ENCODE results near the gene TUBA3E.
A peak's percentile ranks its signal among the peaks of the same experiment; 100 is the strongest.
"Not testable (repeated sequence)": the region's sequence is repeated elsewhere in the genome, so short reads cannot be mapped to it uniquely, and the experiment has no call there.

The TUBA3E gene
- 0 reads per million in 2 donors for total RNA-seq

DNA sequence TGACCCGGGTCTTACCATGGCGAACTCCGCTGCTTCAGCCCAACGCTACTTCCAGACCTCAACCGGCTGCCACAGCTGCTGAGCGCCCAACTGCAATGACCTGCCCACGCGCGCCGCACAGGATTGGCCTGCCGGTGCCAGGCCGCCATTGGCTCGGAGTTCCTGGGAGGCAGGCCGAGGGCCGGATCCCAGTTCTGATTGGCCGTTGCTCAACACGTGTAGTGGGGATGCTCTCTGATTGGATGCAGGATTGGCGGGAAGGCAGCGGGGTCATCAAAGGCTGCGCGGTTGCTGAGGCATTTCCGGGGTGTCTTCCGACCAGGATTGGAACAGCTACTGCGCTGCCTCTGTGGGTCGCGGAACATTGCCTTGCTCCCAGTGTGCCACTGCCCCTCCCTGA is at the start of gene TUBA3E:
TUBA3E (minus strand) TSS at position 97 of the 400 bp plus-strand sequence; CDS start at position 18, 79 bp downstream.
- DNase-seq = no peak

DNA sequence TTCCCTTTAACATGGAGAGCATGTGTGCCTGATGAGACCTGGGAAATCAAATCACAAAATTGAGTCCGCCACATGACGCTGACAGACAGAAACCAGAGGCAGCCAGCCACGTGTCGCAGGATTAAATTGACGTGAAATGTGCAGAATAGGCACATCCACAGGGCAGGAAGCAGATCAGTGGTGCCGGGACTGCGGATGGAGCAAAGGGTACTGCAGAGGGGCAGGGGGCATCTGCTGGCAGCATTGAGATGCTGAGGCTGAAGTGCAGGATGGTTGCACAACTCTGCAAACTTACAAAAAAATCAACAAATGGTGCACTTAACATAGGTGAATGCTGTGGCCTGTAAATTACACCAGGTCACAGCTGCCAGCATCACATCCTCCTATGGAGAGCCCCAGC is 48.2 kb upstream of the TUBA3E start:
- DNase-seq = no peak

DNA sequence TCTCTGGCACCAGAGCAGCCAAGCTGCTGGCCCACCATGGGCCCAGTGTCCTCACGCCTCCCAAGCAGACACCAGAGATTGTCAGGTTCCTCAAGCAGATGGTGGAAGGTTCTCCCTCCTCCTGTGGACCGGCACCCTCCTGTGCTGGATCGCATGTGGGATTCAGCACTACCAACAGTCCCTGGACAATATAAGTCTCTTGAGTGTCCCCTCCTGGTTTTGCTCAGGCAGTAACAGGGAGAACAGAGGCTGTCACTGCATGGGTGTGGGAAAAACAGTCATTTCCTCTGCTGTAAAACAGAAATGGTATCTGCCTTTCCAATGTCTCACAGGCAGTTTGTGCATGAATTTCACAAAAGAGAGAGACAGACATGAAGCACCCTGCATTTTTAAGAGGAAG is 47.7 kb upstream of the TUBA3E start:
- no peak for DNase-seq

DNA sequence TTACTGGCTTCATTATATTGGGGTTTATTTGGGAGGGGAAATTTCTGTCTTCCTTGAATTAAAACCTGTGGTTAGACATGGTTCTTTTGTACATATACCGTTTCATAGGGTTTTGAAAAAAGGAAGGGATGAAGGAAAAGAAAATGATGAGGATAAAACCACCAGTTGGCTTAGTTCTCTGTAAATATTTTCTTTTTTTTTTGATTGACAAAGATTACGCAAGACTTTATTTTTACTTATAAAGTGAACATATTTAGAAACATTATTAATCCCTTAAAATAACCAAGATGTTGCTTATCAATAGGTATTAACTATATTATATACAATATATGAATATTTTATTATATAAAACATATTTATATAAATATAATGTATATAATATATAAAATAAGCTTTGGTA is 45.1 kb upstream of the TUBA3E start:
- DNase-seq = no peak

DNA sequence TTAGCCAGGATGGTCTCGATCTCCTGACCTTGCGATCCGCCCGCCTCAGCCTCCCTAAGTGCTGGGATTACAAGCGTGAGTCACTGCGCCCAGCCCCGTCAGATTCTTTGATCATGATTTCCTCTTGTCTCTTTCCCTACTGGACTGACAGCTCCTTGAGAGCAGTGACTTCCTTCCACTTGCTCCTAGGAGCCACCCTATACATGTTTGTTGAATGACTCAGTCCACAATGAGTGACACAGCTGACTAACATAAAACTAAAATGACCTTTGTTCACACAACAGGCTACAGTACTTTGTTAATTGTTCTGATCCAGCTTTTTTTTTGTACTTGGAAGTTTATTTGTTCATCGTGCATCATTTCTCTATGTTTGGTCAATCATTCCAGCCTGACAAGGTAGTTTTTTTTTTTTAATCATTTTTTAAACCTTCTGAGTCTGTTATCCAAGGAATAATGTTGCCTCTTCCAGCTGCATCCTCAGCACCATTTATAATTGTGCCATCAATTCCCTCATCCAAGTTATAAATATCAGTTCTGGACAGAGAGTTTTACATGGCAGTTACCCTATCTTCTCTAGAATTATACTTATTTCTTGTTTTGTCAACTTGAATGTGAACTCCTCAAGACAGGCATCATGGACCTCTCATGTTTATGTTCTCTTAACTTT is 42.9 kb upstream of the TUBA3E start:
- DNase-seq = no peak

DNA sequence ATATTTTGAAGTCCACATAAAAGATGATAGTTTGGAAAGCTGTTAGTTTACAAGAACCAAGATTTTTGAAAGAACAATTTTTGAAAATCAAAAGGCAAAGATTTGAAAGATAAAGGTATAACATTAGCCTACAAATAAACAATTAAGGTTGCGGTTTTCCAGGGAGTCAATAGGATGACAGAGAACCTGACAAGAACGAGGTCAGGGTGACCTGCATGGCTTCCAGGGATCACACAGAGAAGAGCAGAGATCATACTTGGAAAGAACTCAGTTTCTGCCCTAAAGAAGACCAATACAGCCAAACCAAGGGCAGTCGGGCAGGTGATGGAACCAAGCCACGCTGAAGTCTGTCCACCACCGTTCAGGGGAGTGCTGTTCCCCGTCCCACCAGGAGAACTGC is 41.3 kb upstream of the TUBA3E start:
- not testable (repeated sequence) for DNase-seq

DNA sequence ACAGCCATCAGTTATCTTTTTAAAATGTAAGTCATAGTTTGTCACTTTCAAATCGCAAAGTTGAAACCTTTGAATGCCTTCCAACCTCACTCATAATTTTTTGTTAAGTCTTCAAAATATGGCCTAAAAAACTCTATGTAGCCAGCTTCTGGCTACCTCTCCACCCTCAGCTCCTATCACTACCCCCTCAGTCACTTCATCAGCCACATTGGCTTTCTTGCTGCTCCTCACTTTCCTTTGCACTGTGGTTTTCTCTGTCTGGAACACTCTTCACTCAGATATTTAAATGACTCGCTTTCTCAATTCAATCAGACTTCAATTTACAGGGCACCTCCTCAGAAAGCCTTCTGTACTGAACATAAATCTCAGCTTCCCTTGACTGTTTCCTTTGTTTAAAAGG is 34.8 kb upstream of the TUBA3E start:
- DNase-seq = not testable (repeated sequence)

DNA sequence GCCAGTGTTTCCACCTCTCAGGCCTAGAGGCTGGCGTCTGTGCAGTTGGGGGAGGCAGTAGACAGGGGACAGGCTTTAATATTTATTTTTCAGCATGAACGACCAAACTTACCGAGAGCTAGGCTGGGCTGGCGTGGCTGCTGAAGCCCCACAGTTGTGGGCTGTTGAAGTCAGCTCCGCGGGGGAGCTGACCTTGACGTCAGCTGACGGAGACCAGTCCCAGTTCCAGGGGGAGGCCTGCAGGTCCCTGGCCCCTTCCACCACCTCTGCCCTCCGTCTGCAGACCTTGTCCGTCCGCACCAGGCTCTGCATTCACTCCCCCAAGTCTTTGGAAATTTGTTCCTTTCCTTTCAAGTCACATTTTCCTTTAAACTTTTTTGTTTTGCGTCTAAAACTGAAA is 33.4 kb upstream of the TUBA3E start:
- DNase-seq = no peak

DNA sequence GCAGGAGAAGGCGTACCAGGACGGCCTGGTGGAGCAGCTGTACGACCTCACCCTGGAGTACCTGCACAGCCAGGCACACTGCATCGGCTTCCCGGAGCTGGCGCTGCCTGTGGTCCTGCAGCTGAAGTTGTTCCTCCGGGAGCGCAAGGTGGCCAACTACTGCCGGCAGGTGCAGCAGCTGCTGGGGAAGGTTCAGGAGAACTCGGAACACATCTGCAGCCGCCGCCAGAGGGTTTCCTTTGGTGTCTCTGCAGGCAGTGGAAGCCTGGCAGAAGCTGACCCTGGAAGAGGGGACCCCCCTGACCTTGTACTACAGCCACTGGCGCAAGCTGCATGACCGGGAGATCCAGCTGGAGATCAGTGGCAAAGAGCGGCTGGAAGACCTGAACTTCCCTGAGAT is 32.7 kb upstream of the TUBA3E start:
- not testable (repeated sequence) for DNase-seq

DNA sequence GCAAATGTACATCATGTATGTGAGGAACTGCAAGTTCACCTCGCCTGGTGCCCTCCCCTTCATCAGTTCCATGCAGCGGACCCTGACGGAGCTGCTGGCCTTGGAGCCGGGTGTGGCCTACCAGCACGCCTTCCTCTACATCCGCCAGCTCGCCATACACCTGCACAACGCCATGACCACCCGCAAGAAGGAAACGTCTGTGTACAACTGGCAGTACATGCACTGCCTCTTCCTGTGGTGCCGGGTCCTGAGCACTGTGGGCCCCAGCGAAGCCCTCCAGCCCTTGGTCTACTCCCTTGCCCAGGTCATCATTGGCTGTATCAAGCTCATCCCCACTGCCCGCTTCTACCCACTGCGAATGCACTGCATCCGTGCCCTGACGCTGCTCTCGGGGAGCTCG is 32.1 kb upstream of the TUBA3E start:
- not testable (repeated sequence) for DNase-seq

DNA sequence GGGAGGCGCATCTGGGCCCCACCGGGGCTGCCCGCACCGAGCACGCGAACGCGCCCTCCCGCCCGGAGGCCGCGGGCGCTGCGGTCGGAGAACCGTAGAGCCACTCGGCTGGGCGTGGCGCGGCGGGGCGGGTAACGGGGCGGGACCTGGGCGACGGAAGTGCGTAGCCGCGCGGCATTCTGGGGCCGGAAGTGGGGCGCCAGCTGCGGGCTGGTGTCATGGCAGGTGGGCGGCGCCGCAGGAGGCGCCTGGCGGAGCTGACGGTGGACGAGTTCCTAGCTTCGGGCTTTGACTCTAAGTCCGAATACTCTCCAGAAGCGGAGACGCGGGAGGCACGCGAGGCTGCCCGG is 30.9 kb upstream of the TUBA3E start:
- DNase-seq = peak; percentile 5

DNA sequence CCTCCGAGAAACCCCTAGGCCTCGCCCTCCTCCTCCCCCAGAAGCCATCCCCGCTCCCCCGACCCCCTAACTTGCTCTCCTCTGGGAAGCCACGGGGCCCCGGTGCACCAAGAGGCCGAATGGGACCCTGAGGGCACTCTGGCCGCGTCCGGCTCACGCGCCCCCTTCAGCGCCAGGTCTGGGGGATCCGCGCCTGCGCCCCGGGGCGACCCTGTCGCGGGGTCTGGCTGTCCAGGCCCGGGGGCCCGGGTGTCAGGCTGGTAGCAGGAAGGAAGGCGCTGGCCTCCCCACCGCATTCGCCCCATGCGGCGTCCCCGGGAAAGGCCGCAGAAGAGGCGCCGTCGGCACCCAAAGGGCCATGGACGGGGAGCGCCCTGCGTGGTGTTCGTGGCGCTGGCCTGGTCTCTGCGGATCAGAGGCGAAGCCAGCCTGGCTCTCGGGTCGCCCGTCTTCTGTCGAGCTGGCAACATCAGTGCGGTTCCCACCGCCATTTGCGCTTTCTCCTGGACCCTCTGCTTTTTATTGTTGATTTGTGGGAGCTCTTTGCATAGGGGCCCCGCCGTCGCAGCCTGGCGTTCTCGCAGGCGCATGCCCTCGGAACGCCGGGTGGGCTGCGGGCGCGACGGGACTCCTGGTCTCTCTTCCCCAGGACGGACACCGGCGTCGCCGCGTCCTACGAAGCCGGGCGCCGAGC is 30.4 kb upstream of the TUBA3E start:
- not testable (repeated sequence) for DNase-seq

DNA sequence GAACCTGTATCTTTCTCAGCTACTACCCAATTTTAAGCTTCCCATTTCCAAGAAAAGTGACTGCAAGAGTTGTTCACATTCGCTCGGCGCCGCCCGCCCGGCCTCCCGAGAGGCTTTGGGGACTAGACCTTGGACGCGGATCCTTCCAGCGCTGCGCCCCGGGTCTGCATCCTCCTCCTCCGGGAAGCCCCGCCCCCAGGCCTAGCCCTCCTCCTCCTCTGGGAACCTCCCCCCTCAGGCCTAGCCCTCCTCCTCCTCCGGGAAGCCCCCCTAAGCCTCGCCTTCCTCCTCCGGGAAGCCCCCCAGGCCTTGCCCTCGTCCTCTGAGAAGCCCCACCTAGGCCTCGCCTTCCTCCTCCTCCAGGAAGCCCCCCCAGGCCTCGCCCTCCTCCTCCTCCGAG is 29.8 kb upstream of the TUBA3E start:
- not testable (repeated sequence) for DNase-seq

DNA sequence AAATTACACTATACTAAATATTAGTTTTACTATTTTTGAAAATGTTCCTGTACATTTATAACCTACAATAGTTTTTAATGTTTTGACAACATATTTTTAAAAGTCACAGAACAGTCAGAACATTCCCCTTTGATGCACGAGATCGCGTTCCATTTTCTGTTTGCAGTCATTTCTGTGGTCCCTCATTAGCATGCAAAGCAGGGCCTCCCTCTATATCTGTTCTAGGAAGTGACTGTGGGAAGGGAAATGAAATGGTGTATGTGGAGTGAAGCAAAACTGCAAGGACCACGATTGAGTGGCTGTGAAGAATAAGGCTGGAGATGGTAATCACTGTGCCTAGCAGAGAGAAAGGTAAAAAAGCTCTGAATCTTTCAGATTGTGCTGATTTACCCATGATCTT is 24.3 kb upstream of the TUBA3E start:
- DNase-seq = not testable (repeated sequence)

DNA sequence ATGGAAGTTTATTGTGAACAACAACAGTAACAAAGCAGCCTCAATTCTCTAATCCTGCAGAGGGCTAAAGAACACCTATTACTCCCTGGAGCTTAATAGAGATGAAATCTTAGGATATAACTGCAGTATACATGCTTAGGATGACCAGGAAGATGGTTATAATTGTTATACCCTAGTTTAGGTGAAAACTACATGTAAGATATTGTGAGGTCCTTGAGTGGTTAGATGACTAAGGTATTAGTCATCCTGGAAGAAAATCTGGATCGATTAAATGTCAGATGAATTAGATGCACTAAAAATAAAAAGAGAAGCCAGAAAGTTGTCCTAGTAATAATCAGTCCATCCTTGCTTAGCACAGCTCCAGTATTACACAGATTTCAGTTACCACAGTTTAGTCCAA is 22.3 kb upstream of the TUBA3E start:
- DNase-seq = not testable (repeated sequence)

DNA sequence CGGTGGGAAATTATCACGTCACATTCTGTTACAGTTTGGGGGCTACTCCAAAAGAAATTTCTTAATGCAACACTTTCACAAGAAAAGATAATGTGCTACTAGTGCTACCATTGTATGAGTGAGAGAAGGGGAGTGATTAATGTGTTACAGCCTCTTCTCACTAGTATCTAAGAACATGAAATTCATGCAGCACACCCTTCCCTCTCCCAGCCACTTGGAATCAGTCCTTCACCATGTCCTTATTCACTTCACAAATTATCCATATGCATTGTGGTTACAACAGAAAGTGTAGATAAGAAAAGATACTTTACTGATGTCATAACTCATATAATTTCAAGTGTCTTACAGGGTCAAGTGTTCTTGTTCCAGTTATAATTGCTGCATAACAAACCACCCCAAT is 20.9 kb upstream of the TUBA3E start:
- not testable (repeated sequence) for DNase-seq

DNA sequence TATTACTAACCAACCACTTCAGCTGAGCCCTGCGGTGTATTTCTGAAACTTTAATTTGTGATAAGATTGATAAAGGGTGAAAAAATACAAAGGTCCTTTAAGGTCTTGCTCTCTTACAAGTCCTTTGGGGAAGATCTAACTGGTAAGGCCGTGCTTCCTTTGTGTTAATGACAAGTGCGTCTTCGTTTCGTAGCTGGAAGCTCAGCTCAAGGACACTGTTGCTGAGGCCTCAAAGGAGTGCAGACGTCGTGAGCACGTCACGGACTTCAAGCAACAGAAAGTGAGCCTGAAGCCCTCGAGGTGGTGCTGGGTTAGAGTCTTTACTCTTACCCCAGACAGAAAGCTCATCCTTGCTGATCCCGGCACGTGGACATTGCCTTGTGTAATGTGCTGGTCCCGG is 8.8 kb upstream of the TUBA3E start:
- DNase-seq = not testable (repeated sequence)

DNA sequence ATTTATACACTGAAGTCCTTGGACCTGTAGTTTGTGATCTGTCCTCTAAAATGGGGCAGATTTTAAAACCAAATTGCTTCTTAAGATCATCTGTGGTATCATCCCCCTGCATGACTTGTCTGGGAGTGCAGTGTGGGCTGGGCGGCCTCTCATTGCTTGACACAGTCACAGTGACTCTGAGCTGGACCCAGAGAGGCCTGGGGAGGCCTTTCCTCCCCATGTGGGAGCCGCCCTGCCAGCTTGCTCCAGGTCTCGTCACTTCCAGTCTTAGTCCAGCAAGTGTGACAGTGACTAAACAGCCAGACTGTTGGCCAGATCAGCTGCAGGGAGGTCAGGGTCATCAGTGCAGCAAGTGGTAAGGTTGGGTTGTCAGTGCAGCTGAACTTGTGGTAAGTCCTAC is 4.9 kb upstream of the TUBA3E start:
- not testable (repeated sequence) for DNase-seq

DNA sequence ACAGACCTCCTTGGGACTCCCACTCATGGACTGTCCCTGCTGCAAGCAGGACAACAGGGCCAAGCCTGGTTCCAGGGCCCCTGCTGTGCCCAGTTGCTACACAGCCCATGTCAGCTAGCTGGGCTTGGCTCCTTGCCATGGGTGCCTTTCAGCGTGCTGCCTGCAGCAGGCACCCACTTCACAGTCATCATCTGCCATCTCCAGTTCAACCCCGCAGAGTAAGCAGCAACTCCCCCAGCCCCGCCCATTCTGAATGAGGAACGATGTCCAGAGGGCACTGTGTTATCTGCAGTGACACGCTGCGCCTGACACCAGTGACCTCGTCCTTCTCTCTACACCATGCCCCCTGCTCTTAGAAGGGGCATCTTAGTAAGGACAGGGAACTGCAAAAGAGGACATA is 4.3 kb upstream of the TUBA3E start:
- not testable (repeated sequence) for DNase-seq

DNA sequence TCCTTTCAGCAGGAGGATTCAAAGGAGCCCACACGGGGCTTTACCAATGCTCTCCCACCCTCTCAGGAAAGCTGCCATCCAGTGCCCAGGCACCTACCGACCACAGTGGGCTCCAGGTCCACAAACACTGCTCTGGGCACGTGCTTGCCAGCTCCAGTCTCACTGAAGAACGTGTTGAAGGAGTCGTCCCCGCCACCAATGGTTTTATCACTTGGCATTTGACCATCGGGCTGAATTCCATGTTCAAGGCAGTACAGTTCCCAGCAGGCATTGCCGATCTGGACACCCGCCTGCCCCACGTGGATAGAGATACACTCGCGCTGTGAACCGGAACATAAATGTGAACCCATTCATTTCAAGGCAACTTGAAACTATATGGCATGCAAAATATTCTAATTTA is 2.2 kb downstream of the TUBA3E start:
- not testable (repeated sequence) for DNase-seq

DNA sequence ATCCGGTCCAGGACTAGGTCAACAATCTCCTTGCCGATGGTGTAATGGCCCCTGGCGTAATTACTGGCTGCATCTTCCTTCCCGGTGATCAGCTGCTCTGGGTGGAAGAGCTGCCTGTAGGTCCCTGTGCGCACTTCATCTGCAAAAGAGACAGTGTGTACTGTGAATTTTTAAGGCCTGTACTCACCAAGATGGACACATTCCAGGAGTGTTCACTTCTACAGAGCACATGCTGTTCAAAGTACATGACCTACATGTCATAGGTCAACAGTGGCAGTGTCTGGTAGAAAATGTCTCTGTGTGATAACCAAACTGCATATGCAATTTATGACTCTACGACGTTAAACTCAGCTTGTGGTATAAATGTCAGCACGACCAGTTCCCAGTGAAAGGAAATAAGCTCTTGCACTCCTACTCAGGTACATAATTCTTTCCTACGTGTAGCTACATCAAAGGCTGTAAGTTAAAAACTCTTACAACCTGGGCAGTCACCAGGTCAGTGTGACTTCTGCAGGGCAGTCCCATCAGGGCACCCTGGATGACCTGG is 3.1 kb downstream of the TUBA3E start:
- not testable (repeated sequence) for DNase-seq

DNA sequence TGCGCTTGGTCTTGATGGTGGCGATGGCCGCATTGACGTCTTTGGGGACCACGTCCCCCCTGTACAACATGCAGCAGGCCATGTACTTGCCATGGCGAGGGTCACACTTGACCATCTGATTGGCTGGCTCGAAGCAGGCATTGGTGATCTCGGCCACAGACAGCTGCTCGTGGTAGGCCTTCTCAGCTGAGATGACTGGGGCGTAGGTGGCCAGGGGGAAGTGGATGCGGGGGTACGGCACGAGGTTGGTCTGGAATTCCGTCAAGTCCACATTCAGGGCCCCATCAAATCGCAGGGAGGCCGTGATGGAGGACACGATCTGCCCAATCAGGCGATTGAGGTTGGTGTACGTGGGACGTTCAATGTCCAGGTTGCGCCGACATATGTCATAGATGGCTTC is 4.4 kb downstream of the TUBA3E start:
- not testable (repeated sequence) for DNase-seq

DNA sequence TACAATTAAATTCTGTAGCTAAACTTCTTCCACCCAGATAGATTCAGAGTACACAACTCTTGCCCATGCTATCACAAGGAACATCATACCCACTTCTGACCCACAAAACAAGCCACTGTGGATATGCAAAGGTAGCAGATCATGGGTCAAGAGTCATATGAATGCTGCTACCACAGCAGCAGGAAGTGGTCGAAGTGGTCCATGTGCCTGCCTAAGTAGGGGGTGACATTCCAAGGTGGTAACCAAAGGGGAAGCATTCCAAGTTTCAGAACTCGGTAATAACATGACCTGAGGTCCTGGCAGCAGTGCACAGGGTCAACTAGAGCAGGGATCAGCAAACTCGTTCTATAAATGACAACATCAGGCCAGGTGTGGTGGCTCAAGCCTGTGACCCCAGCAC is 5.8 kb downstream of the TUBA3E start:
- DNase-seq = not testable (repeated sequence)

DNA sequence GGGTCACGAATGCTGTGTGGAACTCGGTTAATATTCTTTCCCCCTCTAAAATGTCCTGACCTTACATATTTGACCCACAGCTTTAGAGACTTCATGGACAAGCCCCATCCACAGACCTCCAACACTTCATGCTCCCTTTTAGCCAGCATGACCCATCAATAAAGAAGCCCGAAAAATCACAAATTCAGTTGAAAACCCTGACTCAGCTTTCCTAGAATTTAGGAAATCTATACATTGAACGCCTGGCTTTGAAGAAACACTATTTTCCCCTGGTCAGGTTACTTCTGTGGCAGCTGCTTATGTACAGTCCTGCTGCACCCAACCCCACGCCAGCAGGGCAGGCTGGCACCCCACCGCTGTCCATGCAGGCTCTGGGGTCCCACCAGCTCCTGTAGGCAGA is 6.9 kb downstream of the TUBA3E start:
- DNase-seq = not testable (repeated sequence)

Measured in T-helper 9 cell (primary cell).